M059J (cell line): ENCODE measurements around the gene EVA1C. TPM values are rescaled to one million over a fixed set of nuclear protein-coding genes. Genes with fewer than 3 reads are reported as not detected.
"Not testable (repeated sequence)": the region's sequence is repeated elsewhere in the genome, so short reads cannot be mapped to it uniquely, and the experiment has no call there.

Source experiments
- DNase-seq: peaks from one replicate; pipeline ENCODE4 v3.0.0-alpha.2; 2012; ENCODE audit warnings: low read depth
- total RNA-seq: library from RNA; depleted of rRNA; stranded (reverse); fragments of >200 nt; shearing (Covaris generic); gene quantifications from 2 replicates; pipeline ENCODE4 v1.2.3, GENCODE V29; 2014

The EVA1C gene
- total RNA-seq, 1 experiment from 2014 or later: 10.4 TPM

- DNase-seq: peak; percentile 72
Observed at GRCh38 chr21:32424674-32425073, 12.2 kb downstream of the EVA1C start.

GRCh38 chr21:32425628-32426027 is 13.1 kb downstream of the EVA1C start:
- peak; percentile 45 for DNase-seq

- DNase-seq: no peak
Observed at GRCh38 chr21:32426066-32426465, 13.6 kb downstream of the EVA1C start.

- DNase-seq: peak; percentile 74
Observed at GRCh38 chr21:32426592-32427051, 14.1 kb downstream of the EVA1C start.

- no peak for DNase-seq
Observed at GRCh38 chr21:32427958-32428623, 15.6 kb downstream of the EVA1C start.

GRCh38 chr21:32432982-32433660 is 20.6 kb downstream of the EVA1C start:
- not testable (repeated sequence) for DNase-seq

- no peak for DNase-seq
Observed at GRCh38 chr21:32437729-32438128, 25.2 kb downstream of the EVA1C start.

GRCh38 chr21:32442566-32443318 is 30.2 kb downstream of the EVA1C start:
- no peak for DNase-seq

- DNase-seq: no peak
Observed at GRCh38 chr21:32445101-32445500, 32.6 kb downstream of the EVA1C start.

GRCh38 chr21:32446440-32446839 is 33.9 kb downstream of the EVA1C start:
- DNase-seq: not testable (repeated sequence)

- DNase-seq: no peak
Observed at GRCh38 chr21:32447224-32447623, 34.7 kb downstream of the EVA1C start.

GRCh38 chr21:32448803-32449594 is 36.5 kb downstream of the EVA1C start:
- peak; percentile 78 for DNase-seq

- peak; percentile 75 for DNase-seq
Observed at GRCh38 chr21:32450881-32451701, 38.6 kb downstream of the EVA1C start.

GRCh38 chr21:32452191-32452590 is 39.7 kb downstream of the EVA1C start:
- not testable (repeated sequence) for DNase-seq

- no peak for DNase-seq
Observed at GRCh38 chr21:32452641-32453040, 40.1 kb downstream of the EVA1C start.

- DNase-seq: no peak
Observed at GRCh38 chr21:32455548-32455947, 43.0 kb downstream of the EVA1C start.

GRCh38 chr21:32456497-32456918 is 44.0 kb downstream of the EVA1C start:
- DNase-seq: peak; percentile 86

- DNase-seq: peak; percentile 83
Observed at GRCh38 chr21:32457360-32457840, 44.9 kb downstream of the EVA1C start.

GRCh38 chr21:32457962-32458361 is 45.5 kb downstream of the EVA1C start:
- no peak for DNase-seq

GRCh38 chr21:32459972-32460371 is 47.5 kb downstream of the EVA1C start:
- no peak for DNase-seq

- DNase-seq: no peak
Observed at GRCh38 chr21:32461503-32461902, 49.0 kb downstream of the EVA1C start.
